NCI-H128 (cell line): Measurements from ENCODE around the gene ST6GALNAC5.
A peak's percentile ranks its signal among the peaks of the same experiment; 100 is the strongest.
"Not testable (repeated sequence)": the region's sequence is repeated elsewhere in the genome, so short reads cannot be mapped to it uniquely, and the experiment has no call there.

ENCODE experiments used
- DNase-seq: peaks from one replicate; lab custom pipeline; 2025; ENCODE audit not compliant: unreplicated experiment; lab: John Stamatoyannopoulos, UW

The ST6GALNAC5 gene

DNA sequence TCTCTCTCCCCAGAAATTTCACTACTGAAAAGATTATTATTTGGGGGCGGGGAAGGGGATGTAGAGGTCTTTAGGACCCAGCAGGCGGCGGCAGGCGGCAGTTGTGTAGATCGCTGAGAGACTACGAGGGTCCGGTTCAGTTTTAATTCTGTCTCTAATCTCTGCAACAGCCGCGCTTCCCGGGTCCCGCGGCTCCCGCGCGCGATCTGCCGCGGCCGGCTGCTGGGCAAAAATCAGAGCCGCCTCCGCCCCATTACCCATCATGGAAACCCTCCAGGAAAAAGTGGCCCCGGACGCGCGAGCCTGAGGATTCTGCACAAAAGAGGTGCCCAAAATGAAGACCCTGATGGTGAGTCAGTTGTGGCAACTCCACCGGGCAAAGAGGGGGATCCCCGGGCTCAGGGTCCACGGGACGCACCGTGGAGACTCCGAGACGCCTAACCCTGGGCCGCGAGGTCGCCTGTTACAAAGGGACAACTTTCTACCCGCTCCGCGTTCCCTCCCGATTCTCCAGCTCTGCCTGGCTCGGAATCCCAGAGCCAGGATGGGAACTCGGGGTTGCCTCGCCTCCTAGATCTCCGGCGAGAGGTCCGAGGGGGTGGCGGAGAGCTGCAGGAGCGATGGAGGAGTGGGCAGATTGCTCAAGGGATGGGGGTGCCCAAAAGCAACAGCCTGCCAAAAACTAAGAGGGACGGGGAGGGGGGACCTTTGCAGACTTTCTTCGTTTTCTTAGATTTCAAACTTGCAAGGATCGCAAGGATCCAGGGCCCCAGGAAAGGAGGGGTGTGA is at the start of gene ST6GALNAC5:
ST6GALNAC5 (plus strand) TSS at position 139 of the 789 bp plus-strand sequence.
- peak; percentile 15 for DNase-seq

DNA sequence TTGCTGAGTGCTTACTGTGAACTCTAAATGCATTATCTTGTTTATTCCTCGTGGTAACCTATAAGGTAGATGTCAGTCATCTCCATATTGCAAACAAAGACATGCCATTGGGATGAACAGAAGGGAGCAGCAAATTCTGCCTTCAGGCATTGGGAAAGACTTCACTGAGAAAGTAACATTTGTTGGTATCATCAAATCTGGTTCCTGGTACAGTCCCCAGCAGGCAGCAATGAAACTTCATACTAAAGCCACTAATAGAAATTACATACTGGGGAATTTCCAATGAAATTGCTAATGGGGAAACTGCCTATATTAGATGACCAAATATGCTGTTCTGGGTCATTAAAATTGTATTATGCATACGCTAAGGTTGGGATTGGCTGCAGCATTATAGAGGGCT is 47.3 kb upstream of the ST6GALNAC5 start:
- no peak for DNase-seq

DNA sequence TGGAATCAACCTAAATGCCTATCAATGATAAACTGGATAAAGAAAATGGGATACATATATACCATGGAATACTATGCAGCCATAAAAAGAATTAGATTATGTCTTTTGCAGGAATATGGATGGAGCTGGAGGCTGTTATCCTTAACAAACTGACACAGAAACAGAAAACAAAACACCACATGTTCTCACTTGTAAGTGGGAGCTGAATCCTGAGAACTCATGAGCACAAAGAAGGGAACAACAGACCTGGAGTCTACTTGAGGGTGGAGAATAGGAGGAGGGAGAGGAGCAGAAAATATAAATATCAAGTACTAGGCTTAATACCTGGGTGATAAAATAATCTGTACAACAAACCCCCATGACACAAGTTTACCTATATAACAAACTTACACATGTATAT is 44.3 kb upstream of the ST6GALNAC5 start:
- not testable (repeated sequence) for DNase-seq

DNA sequence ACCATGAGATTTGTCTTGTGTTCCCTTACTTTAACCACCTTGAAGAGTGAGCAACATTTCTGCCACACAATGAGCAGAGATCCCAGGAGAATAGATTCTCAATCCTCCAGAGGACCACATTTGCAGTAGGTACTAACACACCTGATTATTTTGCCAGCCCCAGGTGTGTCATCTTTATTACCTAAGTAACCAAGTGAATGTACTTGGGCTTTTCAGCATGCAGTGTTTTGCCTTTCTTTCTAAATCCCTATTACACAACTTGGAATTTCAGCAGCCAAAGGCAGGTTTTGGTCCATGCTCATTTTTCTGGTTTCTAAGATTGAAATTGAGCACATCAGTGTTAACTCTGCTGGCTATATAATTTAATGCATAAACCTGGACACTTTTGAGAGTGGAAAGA is 43.2 kb upstream of the ST6GALNAC5 start:
- no peak for DNase-seq

DNA sequence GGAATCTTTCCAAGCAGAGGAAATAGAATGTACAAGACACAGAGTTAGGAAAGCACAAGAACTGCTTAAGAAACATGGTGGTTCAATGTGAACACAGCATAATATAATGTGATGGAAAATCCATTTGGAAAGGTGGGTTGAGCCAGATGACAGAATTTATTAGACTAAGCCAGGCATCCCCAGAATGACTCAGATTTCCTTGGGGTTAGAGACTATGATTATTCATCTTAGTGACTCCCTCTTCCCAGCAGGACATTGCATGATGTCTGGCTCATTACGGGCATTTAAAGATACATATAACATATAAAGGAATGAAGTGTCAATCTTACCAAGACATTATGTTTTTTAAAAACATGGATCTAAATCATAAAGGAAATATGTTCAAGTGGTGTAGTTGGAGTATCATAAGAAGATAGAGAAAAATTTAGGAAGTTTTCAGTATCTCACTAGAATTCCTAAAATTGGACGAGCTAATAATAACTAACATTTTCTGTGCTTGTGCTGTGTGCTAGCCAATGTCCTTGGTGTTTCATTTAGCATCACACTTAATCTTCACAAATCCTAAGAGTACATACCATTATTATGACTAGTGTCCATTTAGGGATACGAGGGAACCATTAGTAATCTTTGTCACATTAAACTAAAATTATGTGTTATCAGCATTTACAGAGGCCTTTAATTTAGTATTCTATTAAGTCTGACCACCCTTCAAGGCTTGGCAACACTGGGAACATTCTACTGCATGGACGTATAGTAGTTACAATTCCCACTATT is 41.0 kb upstream of the ST6GALNAC5 start:
- no peak for DNase-seq

DNA sequence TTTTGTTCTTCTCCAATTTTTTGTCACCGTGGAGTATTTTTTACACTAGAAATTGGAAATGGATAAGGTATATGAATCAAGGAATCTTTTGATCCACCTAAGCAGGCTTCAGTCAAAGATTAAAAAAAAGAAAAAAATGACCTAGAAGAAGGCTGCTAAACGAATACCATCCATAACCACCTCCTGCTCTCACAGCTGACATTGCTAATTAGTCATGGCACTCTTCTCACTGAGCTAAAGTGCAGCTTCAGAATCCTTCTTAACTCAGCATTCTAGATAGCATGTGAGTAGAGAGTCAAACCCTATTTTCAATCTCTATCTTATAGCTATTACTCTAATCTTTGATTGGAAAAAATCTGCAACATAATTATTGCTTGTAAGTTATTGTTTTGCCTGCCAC is 40.2 kb upstream of the ST6GALNAC5 start:
- no peak for DNase-seq

DNA sequence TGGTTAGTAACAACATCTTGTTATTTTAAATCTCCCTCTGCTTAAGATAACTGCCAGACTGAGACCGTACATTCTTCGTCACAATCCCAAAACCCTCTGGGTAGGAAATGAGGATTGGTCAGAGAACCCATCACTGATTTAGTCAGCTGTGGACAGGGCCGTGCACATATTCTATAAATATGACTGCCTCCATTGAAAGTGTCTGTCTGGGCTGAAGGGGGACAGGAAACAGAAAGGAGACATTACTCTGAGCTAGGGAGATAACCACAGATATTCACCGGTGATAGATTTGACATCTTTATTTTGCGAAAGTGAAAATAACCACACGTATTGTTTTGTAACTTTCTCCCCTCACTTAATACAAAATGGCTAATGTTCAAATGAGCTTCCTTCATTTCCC is 36.9 kb upstream of the ST6GALNAC5 start:
- no peak for DNase-seq

DNA sequence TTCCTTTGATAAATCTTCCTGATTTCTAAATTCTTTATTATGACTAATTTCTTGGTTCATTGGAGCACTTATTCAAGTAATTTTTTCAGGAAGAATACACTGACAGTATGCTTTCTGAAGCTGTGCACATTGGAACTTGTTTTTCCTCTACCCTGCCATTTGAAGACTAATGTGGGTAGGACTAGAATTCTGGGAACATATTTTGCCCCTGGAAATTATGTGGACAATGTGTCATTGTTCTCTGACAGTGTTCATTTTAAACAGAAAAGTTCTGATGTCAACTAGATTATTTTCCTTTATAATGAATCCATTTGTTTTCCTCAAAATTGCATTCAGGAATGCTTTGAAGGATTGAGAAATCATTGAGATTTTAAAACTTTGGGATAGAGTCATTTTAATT is 34.8 kb upstream of the ST6GALNAC5 start:
- no peak for DNase-seq

DNA sequence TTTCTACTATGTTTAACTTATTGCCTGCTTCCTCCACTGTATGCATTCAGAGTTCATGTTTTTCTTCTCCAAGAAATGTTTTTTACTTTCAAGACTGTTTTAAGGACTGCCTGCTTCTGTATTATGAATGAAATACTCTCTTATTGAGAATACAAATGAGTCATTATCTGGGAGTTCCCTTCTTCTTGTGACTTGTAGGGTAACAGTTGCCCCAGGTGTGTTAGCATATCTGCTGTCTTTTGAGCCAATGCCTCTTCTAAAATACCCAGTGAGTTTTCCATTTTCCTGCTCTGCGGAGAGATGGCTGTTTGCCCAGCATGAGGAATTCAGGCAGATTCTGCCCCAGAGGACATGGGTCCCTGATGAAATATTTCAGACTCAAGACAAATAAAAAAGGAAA is 34.1 kb upstream of the ST6GALNAC5 start:
- DNase-seq: no peak

DNA sequence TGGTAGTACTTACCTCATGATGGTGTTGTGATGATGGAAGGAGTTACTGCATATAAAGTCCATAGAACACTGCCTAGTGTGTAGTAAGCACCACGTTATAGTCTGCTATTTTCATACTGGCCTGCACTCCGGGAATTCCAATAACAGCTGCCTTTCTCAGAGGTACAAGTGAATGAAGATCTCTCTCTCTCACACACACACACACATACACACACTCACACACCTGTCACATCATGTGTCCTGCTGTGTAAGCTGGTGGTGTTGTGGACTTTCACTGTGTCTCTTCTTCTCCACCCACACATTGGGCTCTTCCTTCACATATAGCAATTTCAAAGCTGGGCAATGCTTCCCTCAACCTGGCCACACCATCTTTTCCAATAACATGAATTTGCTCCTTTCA is 33.4 kb upstream of the ST6GALNAC5 start:
- no peak for DNase-seq

DNA sequence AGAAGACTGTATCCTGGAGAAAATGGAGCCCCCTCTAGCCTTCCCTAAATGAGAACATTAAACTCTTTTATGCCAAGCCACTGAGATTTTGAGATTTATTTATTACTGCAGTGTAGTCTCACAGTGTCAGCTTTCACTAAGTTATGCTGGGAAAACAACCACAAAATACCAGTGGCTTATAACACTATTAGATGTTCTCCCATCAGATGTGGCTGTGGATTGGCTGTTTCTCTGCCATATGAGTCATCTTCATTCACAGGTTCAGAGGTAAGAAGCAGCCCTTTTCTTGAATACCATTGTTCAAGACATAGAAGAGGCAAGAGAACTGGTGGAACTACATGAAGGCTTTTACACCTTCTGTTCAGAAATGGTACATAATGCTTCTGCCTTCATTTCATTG is 32.1 kb upstream of the ST6GALNAC5 start:
- DNase-seq: no peak

DNA sequence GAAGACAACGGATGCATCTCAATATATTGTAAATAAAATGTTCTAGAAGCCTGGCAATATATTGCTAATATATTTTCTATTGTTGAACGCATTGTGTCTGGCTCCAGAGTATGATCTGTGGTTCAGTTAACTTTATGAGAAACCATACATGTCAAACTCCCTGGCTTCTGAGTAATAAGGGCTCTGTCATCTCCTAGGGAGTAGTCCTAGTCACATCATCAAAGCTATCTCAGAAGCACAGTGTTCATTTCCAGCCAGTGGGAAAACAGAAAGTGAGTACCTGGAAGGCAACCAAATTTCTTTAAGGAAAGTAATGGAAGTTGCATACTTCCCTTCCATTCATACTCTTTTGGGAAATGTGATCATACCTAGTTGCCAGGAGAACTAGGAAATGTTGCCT is 27.0 kb upstream of the ST6GALNAC5 start:
- DNase-seq: no peak

DNA sequence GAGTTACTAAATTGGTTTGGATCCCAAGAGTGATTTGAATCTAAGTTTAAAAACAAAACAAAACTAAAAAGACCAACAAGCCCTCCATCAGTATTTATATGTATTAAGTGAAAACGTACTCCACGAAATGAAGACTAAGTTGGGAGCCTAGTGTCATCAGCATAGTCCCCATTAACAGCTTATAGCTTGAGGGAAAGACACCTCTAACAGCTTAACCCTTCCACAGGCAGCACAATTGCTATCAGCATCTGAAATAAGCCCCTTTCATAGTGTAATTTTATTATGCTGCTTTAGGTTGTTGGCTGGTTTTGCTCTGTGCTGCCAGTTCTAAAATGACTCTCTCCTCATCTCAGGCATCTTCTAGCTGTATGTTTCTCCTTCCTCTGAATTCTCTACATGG is 25.8 kb upstream of the ST6GALNAC5 start:
- no peak for DNase-seq

DNA sequence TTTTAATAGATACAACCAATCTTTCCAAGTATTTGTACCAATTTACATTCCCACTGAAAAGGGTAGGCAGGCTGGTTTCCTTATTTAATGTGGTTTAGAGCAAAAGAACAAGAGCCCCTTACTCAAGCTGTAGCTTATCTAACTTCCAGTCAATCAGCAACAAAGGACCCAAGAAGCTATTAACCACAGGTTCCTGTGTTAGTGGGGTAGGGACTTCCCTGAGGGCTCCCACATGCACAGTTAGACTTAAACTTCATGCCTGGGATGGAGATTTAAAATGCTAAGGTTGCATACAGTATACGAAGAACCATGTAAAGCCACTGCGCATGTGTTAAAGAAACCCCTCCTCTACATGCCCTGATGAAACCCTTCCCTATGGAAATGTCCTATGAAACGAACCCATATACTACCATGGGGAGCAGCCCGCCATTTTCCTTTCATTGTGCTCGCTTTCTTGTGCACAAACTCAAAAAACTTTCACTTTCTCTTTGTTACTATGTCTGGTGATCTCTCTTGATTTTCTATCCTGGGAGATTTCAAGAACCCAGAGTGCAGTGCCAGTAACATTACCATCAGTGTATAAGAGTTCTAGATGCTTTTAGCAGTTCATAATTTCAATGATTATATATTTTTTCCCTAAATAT is 23.3 kb upstream of the ST6GALNAC5 start:
- DNase-seq: no peak

DNA sequence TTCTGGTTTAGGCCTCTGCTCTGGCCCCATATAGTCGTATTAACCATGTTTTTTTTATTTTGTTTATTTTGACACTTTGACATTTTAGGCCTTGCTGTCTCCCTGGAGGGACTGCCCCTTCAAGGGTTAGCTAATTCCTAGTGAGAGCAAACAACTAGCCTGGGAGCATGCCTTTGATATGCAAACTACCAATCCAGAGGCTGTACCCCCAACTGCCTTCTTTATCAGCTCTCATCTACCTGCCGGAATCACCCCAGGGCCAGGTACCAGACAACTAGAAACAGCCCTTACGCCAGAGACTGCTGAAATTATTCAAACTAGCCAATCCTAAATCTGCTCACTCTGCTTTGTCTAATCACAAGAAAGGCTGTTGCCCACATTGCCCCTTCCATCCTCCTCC is 13.0 kb upstream of the ST6GALNAC5 start:
- no peak for DNase-seq

DNA sequence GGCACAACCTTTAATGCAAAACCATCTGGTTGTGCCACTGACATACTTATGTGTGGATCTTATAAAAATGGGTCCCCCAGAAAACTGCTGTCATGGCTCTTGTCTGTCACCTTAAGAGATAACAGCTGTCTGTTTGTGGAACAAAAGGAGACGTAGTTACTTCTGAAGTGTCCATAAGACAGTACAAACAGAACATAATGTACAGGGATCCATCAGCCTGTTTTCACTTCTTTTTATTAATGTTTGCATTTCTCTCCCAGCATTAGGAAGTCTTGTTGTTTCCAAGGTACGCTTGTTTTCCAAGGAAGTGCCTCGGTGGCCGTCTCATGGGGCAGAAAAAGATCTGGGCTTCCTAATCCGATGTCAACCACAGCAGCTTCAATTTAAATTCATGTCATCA is 11.2 kb upstream of the ST6GALNAC5 start:
- no peak for DNase-seq

DNA sequence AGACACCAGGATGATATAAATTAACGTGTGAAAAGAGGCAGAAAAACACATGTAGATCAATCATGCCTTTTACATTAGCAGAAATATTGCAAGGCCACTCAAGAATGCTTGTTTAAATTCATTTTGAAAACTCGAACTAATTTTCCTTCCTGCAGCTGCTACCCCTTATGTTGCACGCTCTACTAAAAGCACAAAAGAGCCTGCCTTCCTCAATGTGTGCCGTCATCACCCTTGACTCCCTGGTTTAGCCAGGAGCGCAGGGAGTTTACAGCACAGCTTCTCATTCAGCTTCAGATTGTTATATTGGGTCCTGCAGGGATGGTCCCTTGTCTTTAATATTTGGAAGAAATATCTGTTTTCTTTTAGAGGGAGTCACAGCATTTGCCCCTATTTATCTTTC is 10.1 kb upstream of the ST6GALNAC5 start:
- no peak for DNase-seq

DNA sequence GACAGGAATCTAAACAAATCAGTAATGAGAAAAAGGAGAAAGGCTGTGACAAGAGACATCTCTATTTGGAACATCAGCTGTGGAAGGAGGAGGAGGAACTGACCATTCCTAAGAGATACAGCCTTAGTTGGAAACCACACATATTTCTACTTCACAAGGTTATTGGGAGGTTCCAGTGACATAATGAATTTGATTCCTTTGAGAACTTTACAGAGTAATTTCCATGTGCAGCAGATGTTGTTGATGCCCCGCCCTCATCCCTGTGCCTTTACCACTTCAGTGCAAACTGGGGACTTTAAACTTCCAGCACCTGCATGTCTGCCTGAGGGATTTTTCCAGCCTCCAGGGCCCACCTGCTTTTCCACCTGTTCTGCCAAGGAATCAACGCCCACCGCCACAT is 9.3 kb upstream of the ST6GALNAC5 start:
- no peak for DNase-seq

DNA sequence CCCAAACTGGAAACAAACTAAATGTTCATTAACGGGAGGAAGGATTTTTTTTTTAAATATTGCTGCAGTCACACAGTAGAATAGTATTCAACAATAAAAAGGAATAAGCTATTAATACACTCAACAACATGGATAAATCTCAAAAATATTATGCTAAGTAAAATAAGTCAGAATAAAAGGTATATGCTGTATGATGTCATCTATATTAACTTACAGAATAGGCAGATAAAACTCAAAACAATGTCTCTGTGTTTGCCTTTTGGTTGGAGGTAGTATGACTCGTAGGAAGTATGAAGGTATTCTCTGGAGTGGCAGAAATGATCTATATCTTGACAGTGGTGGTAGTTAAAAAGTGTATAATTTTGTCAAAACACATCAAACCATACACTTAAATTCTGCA is 6.1 kb upstream of the ST6GALNAC5 start:
- no peak for DNase-seq

DNA sequence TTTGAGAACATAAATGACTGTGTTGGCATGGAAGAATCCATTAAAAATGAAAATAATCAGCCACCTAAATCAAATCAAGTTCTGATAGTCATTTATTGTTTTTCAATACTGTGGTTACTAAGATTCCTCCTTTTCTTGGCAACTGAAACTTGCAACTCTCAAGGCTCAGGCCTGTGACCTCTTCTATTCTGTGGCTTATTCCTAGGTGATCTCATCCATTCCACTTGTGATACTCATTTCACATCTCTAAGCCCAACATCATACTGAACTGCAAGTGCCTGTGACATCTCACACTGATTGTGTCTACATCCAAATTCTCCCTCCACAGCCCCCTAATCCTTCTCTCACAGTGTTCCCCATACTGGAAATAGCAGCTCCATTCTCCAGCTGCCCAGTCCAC is 4.8 kb upstream of the ST6GALNAC5 start:
- DNase-seq: no peak

DNA sequence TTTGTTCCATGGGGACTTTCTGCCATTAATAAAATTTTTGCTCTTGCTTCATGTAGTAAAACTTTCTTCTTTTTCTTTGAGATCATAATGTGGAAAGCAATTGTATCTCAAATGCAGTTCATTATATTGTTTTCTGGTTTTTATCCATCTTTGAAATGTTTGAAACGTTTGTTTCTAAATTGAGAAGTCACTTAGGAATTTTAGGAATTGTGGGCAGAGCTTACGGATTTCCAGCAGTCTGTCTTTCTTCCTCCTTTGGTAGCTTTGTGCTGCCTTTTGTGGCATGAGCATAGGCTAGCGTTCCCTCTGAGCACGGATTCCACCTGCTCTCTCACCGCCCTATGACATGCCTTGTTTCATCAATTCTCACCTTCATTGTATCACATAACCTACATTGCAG is 2.9 kb upstream of the ST6GALNAC5 start:
- no peak for DNase-seq

DNA sequence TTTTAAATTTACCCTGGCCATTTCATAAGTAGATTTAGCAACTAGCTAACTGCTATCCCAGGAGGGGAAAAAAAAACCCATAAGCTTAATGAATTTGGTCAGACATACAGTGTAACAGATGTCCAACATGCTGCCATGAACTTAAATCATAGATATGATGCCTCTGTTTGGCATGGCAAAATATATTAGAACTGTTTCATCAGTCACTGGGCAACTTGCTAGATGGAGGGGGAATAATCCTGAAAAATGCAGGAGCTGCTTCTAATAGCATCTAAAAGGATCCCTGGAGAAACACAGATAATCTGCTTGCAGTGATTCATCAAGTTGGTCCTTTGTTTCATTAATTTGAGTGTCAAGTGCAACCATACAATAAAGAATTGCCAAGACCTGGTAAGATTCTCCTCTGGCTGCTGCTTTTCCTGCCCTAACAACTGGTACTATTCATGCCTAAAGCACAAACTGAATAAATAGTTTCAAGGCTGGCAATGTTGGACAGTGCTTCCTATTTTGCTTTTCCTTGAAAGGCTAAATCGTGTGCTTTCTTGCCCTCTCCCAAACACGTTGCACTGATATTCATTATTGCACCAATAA is 1.5 kb upstream of the ST6GALNAC5 start:
- DNase-seq: no peak
